ENCODE results near the gene PROM2. TPM values are rescaled to one million over a fixed set of nuclear protein-coding genes. Genes with fewer than 3 reads are reported as not detected.

PROM2 gene
- total and polyA plus RNA-seq, 2 experiments from 2014 or later, result 2.1 to 2.2 TPM

DNA sequence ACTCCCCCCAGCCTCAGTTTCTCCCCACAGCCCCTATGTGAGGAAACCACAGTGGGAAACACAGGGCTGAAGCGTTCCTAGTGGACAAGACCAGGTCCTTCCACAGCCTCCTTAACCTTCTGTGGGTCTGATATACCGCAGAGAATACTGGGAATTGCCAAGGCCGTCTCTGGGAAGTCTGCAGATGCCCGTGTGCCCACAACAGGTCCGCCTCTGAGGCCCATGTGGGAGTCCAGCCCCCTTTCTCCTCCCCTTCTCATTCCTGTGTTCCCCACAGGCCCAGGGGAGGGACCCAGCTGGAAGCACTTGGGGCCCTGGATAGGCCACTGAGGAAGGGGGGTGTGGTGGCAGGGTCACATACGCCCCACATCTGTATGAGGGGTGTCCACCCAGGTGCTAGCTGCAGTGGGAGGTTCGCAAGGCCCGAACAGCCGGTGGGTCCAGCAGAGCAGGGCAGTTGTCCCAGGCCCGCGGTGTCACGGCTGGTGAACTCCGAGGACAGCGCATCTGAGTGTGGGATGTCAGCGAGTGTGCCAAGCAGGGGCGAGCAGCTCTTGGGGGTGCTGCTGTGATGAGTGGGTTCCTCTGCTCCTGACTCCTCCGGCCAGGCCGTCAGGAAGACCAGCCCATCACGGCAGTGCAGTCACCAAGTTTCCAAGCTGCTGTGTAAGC lies 20.5 kb downstream of the PROM2 start:
- Histone ChIP-seq H3K4me2 (no peak overlapping the region), H3K4me1 (ENCODE audit: insufficient read depth) (peaks cover 12% of the 10 kb centered on the region; the same call in 1 of the 2 replicates), H3K36me3 (ENCODE audit: insufficient read depth) (no peaks in the 10 kb centered on the region), H3F3A (replicated peaks; ENCODE audit: low read depth) (no peaks in the 10 kb centered on the region), H3K4me3 (no peak overlapping the region), H3K9me2 (ENCODE audit: insufficient read depth) (no peaks in the 10 kb centered on the region), H2AFZ (no peak overlapping the region), H4K20me1 (replicated peaks; ENCODE audit: insufficient read depth) (no peaks in the 10 kb centered on the region), H3K27ac (ENCODE audit: low read depth) (no peak overlapping the region), H3K27me3 (ENCODE audit: insufficient read depth) (no peaks in the 10 kb centered on the region), H3K79me2 (replicated peaks; ENCODE audit: insufficient read depth) (no peaks in the 10 kb centered on the region)
- ATAC-seq, result no peak
- no peak overlapping the region for H3K4me3 Mint-ChIP-seq
- peaks cover 15% of the 10 kb centered on the region for H3K36me3 Mint-ChIP-seq (ENCODE audit: low read depth)
- DNase-seq (ENCODE audit: low spot score), result no peak
- peaks cover 21% of the 10 kb centered on the region for H3K4me1 Mint-ChIP-seq
- H3K27me3 Mint-ChIP-seq (ENCODE audit: insufficient read depth, low read depth, poor library complexity), result peaks cover 12% of the 10 kb centered on the region
- peaks cover 20% of the 10 kb centered on the region for H3K9me3 Mint-ChIP-seq
- no peak overlapping the region for H3K27ac Mint-ChIP-seq
- TF ChIP-seq, protein P1, sequence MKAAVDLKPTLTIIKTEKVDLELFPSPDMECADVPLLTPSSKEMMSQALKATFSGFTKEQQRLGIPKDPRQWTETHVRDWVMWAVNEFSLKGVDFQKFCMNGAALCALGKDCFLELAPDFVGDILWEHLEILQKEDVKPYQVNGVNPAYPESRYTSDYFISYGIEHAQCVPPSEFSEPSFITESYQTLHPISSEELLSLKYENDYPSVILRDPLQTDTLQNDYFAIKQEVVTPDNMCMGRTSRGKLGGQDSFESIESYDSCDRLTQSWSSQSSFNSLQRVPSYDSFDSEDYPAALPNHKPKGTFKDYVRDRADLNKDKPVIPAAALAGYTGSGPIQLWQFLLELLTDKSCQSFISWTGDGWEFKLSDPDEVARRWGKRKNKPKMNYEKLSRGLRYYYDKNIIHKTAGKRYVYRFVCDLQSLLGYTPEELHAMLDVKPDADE (IDR thresholded peaks at IDR 0.05), result no peak

DNA sequence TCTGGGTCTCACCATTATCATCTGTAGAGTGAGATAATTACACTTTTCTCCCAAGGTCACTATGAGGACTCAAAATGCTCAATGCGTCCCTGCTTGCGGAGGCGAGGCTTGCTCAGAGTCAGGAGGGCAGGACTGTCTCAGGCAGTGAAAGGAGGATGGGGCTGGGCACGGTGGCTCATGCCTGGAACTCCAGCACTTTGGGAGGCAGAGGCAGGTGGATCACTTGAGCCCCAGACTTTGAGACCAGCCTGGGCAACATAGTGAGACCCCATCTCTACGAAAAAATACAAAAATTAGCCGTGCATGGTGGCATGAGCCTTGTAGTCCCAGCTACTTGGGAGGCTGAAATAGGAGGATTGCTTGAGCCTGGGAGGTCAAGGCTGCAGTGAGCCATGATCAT lies 21.1 kb downstream of the PROM2 start:
- peaks cover 12% of the 10 kb centered on the region for H3K27me3 Mint-ChIP-seq (ENCODE audit: insufficient read depth, low read depth, poor library complexity)
- Histone ChIP-seq H3K4me2 (no peak overlapping the region), H3K4me3 (no peak overlapping the region), H3F3A (replicated peaks; ENCODE audit: low read depth) (no peaks in the 10 kb centered on the region), H3K4me1 (ENCODE audit: insufficient read depth) (peaks cover 12% of the 10 kb centered on the region; the same call in 1 of the 2 replicates), H4K20me1 (replicated peaks; ENCODE audit: insufficient read depth) (no peaks in the 10 kb centered on the region), H3K9me2 (ENCODE audit: insufficient read depth) (no peaks in the 10 kb centered on the region), H3K36me3 (ENCODE audit: insufficient read depth) (no peaks in the 10 kb centered on the region), H3K27me3 (ENCODE audit: insufficient read depth) (no peaks in the 10 kb centered on the region), H3K79me2 (replicated peaks; ENCODE audit: insufficient read depth) (no peaks in the 10 kb centered on the region), H3K27ac (ENCODE audit: low read depth) (no peak overlapping the region), H2AFZ (no peak overlapping the region)
- peaks cover 15% of the 10 kb centered on the region for H3K9me3 Mint-ChIP-seq
- H3K27ac Mint-ChIP-seq, result no peak overlapping the region
- no peak overlapping the region for H3K4me3 Mint-ChIP-seq
- H3K4me1 Mint-ChIP-seq, result peaks cover 21% of the 10 kb centered on the region
- ATAC-seq, result no peak
- no peak for DNase-seq (ENCODE audit: low spot score)
- H3K36me3 Mint-ChIP-seq (ENCODE audit: low read depth), result peaks cover 10% of the 10 kb centered on the region
- no peak for TF ChIP-seq ZNF114 (CRISPR knock-in tag; IDR thresholded peaks at IDR 0.05)
- no peak for TF ChIP-seq POLR2AphosphoS5 (IDR thresholded peaks at IDR 0.05; ENCODE audit: low read depth)
- TF ChIP-seq EZH2phosphoT487 (IDR thresholded peaks at IDR 0.05; ENCODE audit: unreplicated experiment), result no peak
- TF ChIP-seq, protein P1 (IDR thresholded peaks at IDR 0.05), result no peak
- TF ChIP-seq, protein P2, sequence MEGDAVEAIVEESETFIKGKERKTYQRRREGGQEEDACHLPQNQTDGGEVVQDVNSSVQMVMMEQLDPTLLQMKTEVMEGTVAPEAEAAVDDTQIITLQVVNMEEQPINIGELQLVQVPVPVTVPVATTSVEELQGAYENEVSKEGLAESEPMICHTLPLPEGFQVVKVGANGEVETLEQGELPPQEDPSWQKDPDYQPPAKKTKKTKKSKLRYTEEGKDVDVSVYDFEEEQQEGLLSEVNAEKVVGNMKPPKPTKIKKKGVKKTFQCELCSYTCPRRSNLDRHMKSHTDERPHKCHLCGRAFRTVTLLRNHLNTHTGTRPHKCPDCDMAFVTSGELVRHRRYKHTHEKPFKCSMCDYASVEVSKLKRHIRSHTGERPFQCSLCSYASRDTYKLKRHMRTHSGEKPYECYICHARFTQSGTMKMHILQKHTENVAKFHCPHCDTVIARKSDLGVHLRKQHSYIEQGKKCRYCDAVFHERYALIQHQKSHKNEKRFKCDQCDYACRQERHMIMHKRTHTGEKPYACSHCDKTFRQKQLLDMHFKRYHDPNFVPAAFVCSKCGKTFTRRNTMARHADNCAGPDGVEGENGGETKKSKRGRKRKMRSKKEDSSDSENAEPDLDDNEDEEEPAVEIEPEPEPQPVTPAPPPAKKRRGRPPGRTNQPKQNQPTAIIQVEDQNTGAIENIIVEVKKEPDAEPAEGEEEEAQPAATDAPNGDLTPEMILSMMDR (conservative IDR thresholded peaks at IDR 0.05; ENCODE audit: low read depth in 2 of 2), result no peak
- TF ChIP-seq, protein P3, sequence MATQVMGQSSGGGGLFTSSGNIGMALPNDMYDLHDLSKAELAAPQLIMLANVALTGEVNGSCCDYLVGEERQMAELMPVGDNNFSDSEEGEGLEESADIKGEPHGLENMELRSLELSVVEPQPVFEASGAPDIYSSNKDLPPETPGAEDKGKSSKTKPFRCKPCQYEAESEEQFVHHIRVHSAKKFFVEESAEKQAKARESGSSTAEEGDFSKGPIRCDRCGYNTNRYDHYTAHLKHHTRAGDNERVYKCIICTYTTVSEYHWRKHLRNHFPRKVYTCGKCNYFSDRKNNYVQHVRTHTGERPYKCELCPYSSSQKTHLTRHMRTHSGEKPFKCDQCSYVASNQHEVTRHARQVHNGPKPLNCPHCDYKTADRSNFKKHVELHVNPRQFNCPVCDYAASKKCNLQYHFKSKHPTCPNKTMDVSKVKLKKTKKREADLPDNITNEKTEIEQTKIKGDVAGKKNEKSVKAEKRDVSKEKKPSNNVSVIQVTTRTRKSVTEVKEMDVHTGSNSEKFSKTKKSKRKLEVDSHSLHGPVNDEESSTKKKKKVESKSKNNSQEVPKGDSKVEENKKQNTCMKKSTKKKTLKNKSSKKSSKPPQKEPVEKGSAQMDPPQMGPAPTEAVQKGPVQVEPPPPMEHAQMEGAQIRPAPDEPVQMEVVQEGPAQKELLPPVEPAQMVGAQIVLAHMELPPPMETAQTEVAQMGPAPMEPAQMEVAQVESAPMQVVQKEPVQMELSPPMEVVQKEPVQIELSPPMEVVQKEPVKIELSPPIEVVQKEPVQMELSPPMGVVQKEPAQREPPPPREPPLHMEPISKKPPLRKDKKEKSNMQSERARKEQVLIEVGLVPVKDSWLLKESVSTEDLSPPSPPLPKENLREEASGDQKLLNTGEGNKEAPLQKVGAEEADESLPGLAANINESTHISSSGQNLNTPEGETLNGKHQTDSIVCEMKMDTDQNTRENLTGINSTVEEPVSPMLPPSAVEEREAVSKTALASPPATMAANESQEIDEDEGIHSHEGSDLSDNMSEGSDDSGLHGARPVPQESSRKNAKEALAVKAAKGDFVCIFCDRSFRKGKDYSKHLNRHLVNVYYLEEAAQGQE (IDR thresholded peaks at IDR 0.05; ENCODE audit: unreplicated experiment), result no peak
- TF ChIP-seq EZH2 (IDR thresholded peaks at IDR 0.05; ENCODE audit: low read depth, unreplicated experiment), result no peak
- no peak for TF ChIP-seq CREB1 (CRISPR knock-in tag; IDR thresholded peaks at IDR 0.05; ENCODE audit: low read depth)
- no peak for TF ChIP-seq STAT1 (IDR thresholded peaks at IDR 0.05; ENCODE audit: unreplicated experiment)
- no peak for TF ChIP-seq JUNB (IDR thresholded peaks at IDR 0.05; ENCODE audit: unreplicated experiment)
- no peak for TF ChIP-seq NANOG (IDR thresholded peaks at IDR 0.05; ENCODE audit: borderline replicate concordance)
- no peak for TF ChIP-seq ZNF331 (CRISPR knock-in tag; IDR thresholded peaks at IDR 0.05; ENCODE audit: low read depth)

Measured in GM23338 (cell line).